GM23338 (cell line): ENCODE results near the gene MYDGF.

Source experiments
- CREB1 ChIP-seq: fragments of 250-450 bp; sonication (Bioruptor Pico); IDR thresholded peaks from 2 replicates; pipeline ENCODE4 v1.5.0; 2020; ENCODE audit warnings: low read depth, mild to moderate bottlenecking, moderate library complexity
- EZH2 ChIP-seq: fragments of 200-600 bp; sonication (generic); IDR thresholded peaks from one replicate; pipeline ENCODE4 v1.8.0; 2017; ENCODE audit warnings: antibody characterized with exemption, mild to moderate bottlenecking, low read depth; ENCODE audit not compliant: unreplicated experiment
- EZH2phosphoT487 ChIP-seq: fragments of 200-600 bp; sonication (generic); IDR thresholded peaks from one replicate; pipeline ENCODE4 v1.8.1; 2018; ENCODE audit warnings: antibody characterized with exemption; ENCODE audit not compliant: unreplicated experiment
- JUNB ChIP-seq: IDR thresholded peaks from one replicate; pipeline ENCODE4 v1.6.1; 2016; ENCODE audit warnings: antibody characterized with exemption; ENCODE audit not compliant: unreplicated experiment
- NANOG ChIP-seq: IDR thresholded peaks from 2 replicates; pipeline ENCODE4 v1.6.1; 2016; ENCODE audit warnings: antibody characterized with exemption, borderline replicate concordance
- POLR2AphosphoS5 ChIP-seq: IDR thresholded peaks from 2 replicates; pipeline ENCODE4 v1.6.1; 2016; ENCODE audit warnings: antibody characterized with exemption, low read depth
- STAT1 ChIP-seq: IDR thresholded peaks from one replicate; pipeline ENCODE4 v1.6.1; 2016; ENCODE audit warnings: antibody characterized with exemption; ENCODE audit not compliant: unreplicated experiment
- ZNF114 ChIP-seq: fragments of 250-450 bp; sonication (Bioruptor Pico); IDR thresholded peaks from 2 replicates; pipeline ENCODE4 v1.5.0; 2020; ENCODE audit warnings: mild to moderate bottlenecking, moderate library complexity
- TF ChIP-seq, protein P1 (sequence below), 2 experiments: fragments of 200-600 bp in 1 of 2; sonication (generic) in 1 of 2; conservative IDR thresholded peaks; 2 replicates each; pipeline versions ENCODE4 v1.5.1 to v1.6.1; 2016 to 2017; ENCODE audit warnings: antibody characterized with exemption in 2 of 2, low read depth in 2 of 2, mild to moderate bottlenecking in 2 of 2, moderate library complexity in 1 of 2
- TF ChIP-seq, protein P2 (sequence below): IDR thresholded peaks from one replicate; pipeline ENCODE4 v1.6.1; 2018; ENCODE audit warnings: antibody characterized with exemption; ENCODE audit not compliant: unreplicated experiment
- TF ChIP-seq, protein P3 (sequence below): fragments of 250-450 bp; sonication (Bioruptor Pico); IDR thresholded peaks from 2 replicates; pipeline ENCODE4 v1.5.0; 2020; ENCODE audit warnings: mild to moderate bottlenecking, moderate library complexity
- TF ChIP-seq, protein P4 (sequence below): IDR thresholded peaks from 2 replicates; pipeline ENCODE4 v1.6.1; 2016; ENCODE audit warnings: antibody characterized with exemption

DNA sequence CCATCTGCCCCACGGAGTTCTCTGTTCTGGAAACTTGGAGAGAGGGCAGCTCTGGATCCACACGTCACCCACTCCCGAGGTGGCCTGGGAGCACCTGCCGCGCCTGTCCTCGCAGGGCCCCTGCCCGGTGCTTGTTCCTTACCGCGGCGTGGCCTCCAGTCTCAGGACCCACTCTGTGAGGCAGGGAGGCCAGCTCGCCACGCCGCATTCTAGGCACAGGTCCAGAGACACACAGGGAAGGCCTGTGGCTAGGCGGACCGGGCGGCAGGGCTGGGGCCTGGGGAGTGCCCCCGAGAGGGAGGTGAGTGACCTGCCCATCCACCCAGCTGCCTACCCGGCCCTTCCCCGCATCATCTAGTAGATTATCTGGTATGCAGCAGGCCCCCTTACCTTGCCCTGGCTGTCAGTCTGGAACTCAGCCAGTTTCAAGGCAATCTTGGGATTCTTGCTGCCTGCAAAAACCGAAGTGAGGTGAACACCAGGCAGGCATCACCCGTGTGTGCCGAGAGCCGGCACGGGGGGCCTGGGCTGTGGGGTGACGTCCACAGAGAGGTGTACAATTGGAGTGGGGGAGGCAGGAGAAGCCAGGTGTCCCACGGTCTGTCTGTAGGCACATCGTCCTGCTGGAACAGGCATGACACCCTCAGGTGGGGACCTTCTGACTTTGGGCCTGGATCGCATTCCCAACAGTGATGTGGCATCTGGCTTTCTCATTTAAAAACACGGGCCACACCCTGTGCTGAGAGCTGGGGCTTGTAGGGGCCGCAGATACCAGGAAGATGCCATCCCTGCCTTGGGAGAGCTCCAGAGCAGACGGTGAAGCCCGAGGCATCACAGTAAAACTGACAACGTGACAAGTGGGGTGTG, 29.9 kb upstream of the MYDGF start:
- TF ChIP-seq POLR2AphosphoS5 (no peak), EZH2 (no peak), EZH2phosphoT487 (no peak), CREB1 (CRISPR knock-in tag) (no peak), NANOG (no peak), JUNB (no peak), ZNF114 (CRISPR knock-in tag) (no peak), STAT1 (no peak)
- TF ChIP-seq, protein P1, sequence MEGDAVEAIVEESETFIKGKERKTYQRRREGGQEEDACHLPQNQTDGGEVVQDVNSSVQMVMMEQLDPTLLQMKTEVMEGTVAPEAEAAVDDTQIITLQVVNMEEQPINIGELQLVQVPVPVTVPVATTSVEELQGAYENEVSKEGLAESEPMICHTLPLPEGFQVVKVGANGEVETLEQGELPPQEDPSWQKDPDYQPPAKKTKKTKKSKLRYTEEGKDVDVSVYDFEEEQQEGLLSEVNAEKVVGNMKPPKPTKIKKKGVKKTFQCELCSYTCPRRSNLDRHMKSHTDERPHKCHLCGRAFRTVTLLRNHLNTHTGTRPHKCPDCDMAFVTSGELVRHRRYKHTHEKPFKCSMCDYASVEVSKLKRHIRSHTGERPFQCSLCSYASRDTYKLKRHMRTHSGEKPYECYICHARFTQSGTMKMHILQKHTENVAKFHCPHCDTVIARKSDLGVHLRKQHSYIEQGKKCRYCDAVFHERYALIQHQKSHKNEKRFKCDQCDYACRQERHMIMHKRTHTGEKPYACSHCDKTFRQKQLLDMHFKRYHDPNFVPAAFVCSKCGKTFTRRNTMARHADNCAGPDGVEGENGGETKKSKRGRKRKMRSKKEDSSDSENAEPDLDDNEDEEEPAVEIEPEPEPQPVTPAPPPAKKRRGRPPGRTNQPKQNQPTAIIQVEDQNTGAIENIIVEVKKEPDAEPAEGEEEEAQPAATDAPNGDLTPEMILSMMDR (conservative IDR thresholded peaks at IDR 0.05; ENCODE audit: low read depth in 2 of 2): no peak
- TF ChIP-seq, protein P2, sequence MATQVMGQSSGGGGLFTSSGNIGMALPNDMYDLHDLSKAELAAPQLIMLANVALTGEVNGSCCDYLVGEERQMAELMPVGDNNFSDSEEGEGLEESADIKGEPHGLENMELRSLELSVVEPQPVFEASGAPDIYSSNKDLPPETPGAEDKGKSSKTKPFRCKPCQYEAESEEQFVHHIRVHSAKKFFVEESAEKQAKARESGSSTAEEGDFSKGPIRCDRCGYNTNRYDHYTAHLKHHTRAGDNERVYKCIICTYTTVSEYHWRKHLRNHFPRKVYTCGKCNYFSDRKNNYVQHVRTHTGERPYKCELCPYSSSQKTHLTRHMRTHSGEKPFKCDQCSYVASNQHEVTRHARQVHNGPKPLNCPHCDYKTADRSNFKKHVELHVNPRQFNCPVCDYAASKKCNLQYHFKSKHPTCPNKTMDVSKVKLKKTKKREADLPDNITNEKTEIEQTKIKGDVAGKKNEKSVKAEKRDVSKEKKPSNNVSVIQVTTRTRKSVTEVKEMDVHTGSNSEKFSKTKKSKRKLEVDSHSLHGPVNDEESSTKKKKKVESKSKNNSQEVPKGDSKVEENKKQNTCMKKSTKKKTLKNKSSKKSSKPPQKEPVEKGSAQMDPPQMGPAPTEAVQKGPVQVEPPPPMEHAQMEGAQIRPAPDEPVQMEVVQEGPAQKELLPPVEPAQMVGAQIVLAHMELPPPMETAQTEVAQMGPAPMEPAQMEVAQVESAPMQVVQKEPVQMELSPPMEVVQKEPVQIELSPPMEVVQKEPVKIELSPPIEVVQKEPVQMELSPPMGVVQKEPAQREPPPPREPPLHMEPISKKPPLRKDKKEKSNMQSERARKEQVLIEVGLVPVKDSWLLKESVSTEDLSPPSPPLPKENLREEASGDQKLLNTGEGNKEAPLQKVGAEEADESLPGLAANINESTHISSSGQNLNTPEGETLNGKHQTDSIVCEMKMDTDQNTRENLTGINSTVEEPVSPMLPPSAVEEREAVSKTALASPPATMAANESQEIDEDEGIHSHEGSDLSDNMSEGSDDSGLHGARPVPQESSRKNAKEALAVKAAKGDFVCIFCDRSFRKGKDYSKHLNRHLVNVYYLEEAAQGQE: no peak
- TF ChIP-seq, protein P3, sequence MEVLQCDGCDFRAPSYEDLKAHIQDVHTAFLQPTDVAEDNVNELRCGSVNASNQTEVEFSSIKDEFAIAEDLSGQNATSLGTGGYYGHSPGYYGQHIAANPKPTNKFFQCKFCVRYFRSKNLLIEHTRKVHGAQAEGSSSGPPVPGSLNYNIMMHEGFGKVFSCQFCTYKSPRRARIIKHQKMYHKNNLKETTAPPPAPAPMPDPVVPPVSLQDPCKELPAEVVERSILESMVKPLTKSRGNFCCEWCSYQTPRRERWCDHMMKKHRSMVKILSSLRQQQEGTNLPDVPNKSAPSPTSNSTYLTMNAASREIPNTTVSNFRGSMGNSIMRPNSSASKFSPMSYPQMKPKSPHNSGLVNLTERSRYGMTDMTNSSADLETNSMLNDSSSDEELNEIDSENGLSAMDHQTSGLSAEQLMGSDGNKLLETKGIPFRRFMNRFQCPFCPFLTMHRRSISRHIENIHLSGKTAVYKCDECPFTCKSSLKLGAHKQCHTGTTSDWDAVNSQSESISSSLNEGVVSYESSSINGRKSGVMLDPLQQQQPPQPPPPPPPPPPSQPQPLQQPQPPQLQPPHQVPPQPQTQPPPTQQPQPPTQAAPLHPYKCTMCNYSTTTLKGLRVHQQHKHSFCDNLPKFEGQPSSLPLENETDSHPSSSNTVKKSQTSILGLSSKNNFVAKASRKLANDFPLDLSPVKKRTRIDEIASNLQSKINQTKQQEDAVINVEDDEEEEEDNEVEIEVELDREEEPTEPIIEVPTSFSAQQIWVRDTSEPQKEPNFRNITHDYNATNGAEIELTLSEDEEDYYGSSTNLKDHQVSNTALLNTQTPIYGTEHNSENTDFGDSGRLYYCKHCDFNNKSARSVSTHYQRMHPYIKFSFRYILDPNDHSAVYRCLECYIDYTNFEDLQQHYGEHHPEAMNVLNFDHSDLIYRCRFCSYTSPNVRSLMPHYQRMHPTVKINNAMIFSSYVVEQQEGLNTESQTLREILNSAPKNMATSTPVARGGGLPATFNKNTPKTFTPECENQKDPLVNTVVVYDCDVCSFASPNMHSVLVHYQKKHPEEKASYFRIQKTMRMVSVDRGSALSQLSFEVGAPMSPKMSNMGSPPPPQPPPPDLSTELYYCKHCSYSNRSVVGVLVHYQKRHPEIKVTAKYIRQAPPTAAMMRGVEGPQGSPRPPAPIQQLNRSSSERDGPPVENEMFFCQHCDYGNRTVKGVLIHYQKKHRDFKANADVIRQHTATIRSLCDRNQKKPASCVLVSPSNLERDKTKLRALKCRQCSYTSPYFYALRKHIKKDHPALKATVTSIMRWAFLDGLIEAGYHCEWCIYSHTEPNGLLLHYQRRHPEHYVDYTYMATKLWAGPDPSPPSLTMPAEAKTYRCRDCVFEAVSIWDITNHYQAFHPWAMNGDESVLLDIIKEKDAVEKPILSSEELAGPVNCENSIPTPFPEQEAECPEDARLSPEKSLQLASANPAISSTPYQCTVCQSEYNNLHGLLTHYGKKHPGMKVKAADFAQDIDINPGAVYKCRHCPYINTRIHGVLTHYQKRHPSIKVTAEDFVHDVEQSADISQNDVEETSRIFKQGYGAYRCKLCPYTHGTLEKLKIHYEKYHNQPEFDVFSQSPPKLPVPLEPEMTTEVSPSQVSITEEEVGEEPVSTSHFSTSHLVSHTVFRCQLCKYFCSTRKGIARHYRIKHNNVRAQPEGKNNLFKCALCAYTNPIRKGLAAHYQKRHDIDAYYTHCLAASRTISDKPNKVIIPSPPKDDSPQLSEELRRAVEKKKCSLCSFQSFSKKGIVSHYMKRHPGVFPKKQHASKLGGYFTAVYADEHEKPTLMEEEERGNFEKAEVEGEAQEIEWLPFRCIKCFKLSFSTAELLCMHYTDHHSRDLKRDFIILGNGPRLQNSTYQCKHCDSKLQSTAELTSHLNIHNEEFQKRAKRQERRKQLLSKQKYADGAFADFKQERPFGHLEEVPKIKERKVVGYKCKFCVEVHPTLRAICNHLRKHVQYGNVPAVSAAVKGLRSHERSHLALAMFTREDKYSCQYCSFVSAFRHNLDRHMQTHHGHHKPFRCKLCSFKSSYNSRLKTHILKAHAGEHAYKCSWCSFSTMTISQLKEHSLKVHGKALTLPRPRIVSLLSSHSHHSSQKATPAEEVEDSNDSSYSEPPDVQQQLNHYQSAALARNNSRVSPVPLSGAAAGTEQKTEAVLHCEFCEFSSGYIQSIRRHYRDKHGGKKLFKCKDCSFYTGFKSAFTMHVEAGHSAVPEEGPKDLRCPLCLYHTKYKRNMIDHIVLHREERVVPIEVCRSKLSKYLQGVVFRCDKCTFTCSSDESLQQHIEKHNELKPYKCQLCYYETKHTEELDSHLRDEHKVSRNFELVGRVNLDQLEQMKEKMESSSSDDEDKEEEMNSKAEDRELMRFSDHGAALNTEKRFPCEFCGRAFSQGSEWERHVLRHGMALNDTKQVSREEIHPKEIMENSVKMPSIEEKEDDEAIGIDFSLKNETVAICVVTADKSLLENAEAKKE (CRISPR knock-in tag): no peak
- TF ChIP-seq, protein P4, sequence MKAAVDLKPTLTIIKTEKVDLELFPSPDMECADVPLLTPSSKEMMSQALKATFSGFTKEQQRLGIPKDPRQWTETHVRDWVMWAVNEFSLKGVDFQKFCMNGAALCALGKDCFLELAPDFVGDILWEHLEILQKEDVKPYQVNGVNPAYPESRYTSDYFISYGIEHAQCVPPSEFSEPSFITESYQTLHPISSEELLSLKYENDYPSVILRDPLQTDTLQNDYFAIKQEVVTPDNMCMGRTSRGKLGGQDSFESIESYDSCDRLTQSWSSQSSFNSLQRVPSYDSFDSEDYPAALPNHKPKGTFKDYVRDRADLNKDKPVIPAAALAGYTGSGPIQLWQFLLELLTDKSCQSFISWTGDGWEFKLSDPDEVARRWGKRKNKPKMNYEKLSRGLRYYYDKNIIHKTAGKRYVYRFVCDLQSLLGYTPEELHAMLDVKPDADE: no peak
